ENCODE measurements around the gene OXSR1. TPM values are rescaled to one million over a fixed set of nuclear protein-coding genes. Genes with fewer than 3 reads are reported as not detected.

Gene OXSR1
- total and polyA plus RNA-seq, 2 of the 13 experiments (the other 11 are each of a cell fraction or from before 2014, with no cell fraction given): 27.4 to 32.6 TPM

- TF ChIP-seq ZFX (CRISPR knock-in tag; IDR thresholded peaks at IDR 0.05; ENCODE audit: low read depth) (peak; percentile 83), MXI1 (IDR thresholded peaks at IDR 0.05; ENCODE audit: borderline replicate concordance, low read depth, low read length) (peak; percentile 68; the same call in 1 of the 3 replicates), IRF9 (CRISPR knock-in tag; IDR thresholded peaks at IDR 0.05; ENCODE audit: borderline replicate concordance) (no peak), ZSCAN20 (CRISPR knock-in tag; IDR thresholded peaks at IDR 0.05; ENCODE audit: borderline replicate concordance) (no peak), KLF12 (CRISPR knock-in tag; IDR thresholded peaks at IDR 0.05; ENCODE audit: borderline replicate concordance) (no peak), CENPX (CRISPR knock-in tag; IDR thresholded peaks at IDR 0.05) (no peak), E2F2 (CRISPR knock-in tag; IDR thresholded peaks at IDR 0.05; ENCODE audit: borderline replicate concordance) (no peak), CEBPZ (IDR thresholded peaks at IDR 0.05; ENCODE audit: low read length) (no peak), NFE2L2 (IDR thresholded peaks at IDR 0.05; ENCODE audit: low read length) (peak; percentile 46; the same call in 1 of the 2 replicates), ZSCAN12 (CRISPR knock-in tag; IDR thresholded peaks at IDR 0.05) (no peak), PATZ1 (CRISPR knock-in tag; IDR thresholded peaks at IDR 0.05) (peak; percentile 80), SYNCRIP (IDR thresholded peaks at IDR 0.05; ENCODE audit: insufficient read depth, low read depth, low read length) (no peak), IRF1 (CRISPR knock-in tag; IDR thresholded peaks at IDR 0.05; ENCODE audit: low read depth) (no peak), ZNF280B (CRISPR knock-in tag; IDR thresholded peaks at IDR 0.05; ENCODE audit: borderline replicate concordance) (no peak), SIN3A (IDR thresholded peaks at IDR 0.05; ENCODE audit: borderline replicate concordance, low read depth, low read length) (peak; percentile 42)
These were observed 31.6 kb upstream of the OXSR1 start (continued) for GRCh38 chr3:38133557-38134405.
